AG09319 (cell line): Measurements from ENCODE around the gene GNAI1.
A peak's percentile ranks its signal among the peaks of the same experiment; 100 is the strongest.

ENCODE experiments used
- DNase-seq: peaks from one replicate; pipeline ENCODE4 v3.0.0-alpha.2; 2010; ENCODE audit warnings: low read depth; ENCODE audit errors: extremely low read depth
- CTCF ChIP-seq: IDR thresholded peaks from 2 replicates; pipeline ENCODE4 v1.5.1; 2011; ENCODE audit warnings: low read depth, mild to moderate bottlenecking, inconsistent platforms, low read length, moderate library complexity

Gene GNAI1

DNA sequence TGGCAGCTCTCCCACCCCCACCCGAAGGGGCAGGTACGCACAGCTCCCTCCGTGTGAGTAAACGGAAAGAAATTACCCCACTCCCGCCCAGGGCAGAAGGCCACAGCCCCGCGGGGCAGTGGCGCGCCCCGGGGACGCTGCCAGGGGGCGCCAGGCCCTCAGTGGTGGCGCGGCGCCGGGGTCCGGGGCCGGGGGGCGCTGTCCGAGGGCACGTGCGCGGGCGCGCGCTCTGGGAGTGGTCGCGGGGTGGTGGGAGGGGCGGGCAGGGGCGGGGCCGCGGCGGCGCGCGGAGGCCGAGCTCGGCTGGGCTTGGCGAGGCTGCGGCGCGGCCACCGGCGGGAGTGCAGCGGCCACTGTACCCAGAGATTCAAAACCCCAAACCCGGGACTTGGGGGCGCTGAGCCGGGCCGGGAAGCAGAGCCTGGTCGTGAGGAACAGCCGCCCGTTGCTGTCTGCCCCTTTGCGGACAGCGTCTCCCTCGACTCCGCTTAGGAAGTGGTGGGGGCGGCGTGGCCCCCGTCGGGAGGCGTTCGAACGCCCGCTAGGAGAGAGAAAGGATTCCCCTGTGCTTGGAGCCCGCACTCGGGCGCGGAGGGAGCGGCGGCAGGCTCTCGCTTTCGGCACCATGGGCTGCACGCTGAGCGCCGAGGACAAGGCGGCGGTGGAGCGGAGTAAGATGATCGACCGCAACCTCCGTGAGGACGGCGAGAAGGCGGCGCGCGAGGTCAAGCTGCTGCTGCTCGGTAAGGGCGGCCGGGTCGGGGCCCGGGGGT is at the start of gene GNAI1:
Gene GNAI1, plus strand, starts transcription at position 296 of the 773 bp plus-strand sequence. Its CDS starts 330 bp downstream, at position 626.
- DNase-seq, result peak; percentile 57
- TF ChIP-seq CTCF, result peak; percentile 18

- no peak for DNase-seq
- no peak for TF ChIP-seq CTCF
Observed at GRCh38 chr7:80087051-80087770, 47.4 kb upstream of the GNAI1 start.

DNA sequence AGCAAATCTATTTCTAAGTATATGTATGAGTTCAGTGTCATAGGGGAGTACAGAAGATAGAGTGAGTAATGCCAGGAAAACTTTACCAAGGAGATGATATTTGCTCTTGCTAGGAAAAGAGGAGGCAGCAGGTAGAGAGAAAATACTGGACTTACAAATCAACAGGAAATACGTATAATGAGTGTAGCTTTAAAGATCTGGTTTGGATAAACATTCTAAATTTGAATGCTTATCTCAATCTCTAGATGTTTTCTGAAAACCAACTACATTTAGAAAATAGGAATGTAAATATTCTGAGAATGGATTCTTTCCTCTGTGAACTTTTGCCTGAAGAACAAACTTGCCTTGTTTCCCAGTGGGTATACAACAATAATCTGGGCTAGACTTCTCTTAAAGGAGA is 46.9 kb upstream of the GNAI1 start:
- DNase-seq, result no peak
- no peak for TF ChIP-seq CTCF

DNA sequence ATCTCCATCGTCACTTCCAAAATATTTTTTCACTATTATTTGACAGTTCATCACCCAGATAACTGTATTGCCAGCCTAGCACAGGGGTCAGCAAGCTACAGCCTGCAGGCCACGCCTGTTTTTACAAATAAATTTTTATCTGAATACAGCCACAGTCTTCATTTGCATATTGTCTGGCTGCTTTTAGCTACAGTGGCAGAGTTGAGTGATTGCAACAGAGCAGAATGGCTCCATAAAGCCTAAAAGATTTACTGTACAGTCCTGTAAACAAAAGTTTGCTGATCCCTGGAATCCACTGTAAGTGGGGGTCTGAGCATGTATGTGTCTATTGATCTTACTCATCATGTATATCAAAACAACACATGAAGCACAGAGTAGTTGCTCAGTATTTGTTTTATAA is 45.9 kb upstream of the GNAI1 start:
- no peak for DNase-seq

GRCh38 chr7:80089366-80089765 is 45.3 kb upstream of the GNAI1 start:
- no peak for TF ChIP-seq CTCF
- no peak for DNase-seq

More for the DNA sequence above, 45.9 kb upstream of the GNAI1 start:
- no peak for TF ChIP-seq CTCF

DNA sequence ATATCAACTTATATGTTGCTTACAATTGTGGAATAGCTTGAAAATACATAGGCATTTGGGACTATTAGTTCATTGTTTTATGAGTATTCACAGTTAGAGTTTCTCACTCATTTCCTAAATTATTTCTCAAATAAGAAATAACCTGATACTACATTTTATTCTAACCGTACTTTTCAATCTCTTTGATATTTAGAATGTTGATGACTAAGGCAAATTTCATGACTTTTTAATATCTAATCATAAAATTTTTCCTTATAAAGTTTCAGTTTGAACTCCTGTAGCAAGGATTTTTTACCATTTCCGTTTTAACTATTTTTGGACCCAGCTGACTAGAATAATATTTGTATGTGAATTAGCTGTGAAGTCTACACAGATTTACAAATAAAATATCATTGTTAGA is 41.3 kb upstream of the GNAI1 start:
- no peak for TF ChIP-seq CTCF
- DNase-seq, result no peak

DNA sequence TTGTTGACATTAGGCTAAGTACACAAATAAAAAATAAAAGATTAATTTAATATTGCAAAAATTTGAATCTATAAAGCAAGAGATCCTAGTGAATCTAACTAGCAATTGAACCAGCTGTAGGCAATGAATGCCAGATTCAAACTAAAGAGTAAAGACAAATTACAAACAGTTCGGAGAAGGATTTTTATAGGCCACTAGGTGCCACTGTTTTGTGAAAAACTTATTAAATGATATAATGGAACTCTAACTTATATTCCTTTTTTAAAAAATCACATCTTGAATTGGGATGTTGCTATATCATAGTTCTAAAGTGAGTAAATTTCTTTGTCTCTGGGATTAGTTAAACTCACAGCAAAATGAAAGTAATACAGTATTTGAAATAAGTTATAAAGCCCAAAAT is 39.1 kb upstream of the GNAI1 start:
- TF ChIP-seq CTCF, result peak; percentile 40
- no peak for DNase-seq
